Inferior parietal cortex (tissue), 1 donor: ENCODE measurements around the gene ZNF337.
"Not testable (repeated sequence)": the region's sequence is repeated elsewhere in the genome, so short reads cannot be mapped to it uniquely, and the experiment has no call there.

ENCODE experiments used
- DNase-seq: peaks from one replicate; pipeline ENCODE4 v3.0.0-alpha.2; 2016; ENCODE audit errors: extremely low spot score

ZNF337 gene

DNA sequence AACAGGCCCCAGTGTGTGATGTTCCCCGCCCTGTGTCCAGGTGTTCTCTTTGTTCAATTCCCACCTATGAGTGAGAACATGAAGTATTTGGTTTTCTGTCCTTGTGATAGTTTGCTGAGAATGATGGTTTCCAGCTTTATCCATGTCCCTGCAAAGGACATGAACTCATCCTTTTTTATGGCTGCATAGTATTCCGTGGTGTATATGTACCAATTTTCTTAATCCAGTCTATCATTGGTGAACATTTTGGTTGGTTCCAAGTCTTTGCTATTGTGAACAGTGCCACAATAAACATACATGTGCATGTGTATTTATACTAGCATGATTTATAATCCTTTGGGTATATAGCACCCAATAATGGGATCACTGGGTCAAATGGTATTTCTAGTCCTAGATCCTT lies 66.0 kb downstream of the ZNF337 start:
- DNase-seq: not testable (repeated sequence)

GRCh38 chr20:25629816-25630499 lies 66.7 kb downstream of the ZNF337 start:
- DNase-seq: no peak

DNA sequence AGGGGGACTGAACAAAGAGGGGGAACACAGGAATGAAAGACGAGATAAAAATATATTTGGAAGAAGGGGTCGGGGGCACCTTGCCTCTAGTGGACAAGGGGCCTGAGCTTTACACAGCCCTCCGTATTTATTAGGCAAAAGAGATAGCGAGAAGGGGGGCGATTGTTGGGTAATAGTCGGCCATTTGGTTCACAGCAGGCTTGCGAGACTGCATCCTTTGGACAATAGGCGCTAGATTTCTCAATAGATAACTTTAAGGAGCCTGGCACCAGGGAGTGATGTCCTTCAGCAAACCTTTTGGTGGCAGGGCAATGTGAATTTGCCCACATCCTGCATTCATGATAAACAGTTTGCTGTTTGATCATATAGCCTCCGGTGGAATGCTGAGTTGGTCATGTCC lies 69.9 kb downstream of the ZNF337 start:
- DNase-seq: no peak

GRCh38 chr20:25624500-25624939 lies 72.1 kb downstream of the ZNF337 start:
- DNase-seq: no peak
